Measurements from ENCODE around the gene SCUBE2. TPM values are rescaled to one million over a fixed set of nuclear protein-coding genes. Genes with fewer than 3 reads are reported as not detected.

Gene SCUBE2
- total and polyA plus RNA-seq, 4 donors: 0.14 to 1.4 (median 0.42) TPM; not detected in 1

GRCh38 chr11:9046481-9046880 is 44.9 kb downstream of the SCUBE2 start:
- DNase-seq (ENCODE audit: low spot score): no peak
- TF ChIP-seq NR2F2 (IDR thresholded peaks at IDR 0.05): no peak
- no peak for TF ChIP-seq REST (IDR thresholded peaks at IDR 0.05)
- TF ChIP-seq, protein P1, sequence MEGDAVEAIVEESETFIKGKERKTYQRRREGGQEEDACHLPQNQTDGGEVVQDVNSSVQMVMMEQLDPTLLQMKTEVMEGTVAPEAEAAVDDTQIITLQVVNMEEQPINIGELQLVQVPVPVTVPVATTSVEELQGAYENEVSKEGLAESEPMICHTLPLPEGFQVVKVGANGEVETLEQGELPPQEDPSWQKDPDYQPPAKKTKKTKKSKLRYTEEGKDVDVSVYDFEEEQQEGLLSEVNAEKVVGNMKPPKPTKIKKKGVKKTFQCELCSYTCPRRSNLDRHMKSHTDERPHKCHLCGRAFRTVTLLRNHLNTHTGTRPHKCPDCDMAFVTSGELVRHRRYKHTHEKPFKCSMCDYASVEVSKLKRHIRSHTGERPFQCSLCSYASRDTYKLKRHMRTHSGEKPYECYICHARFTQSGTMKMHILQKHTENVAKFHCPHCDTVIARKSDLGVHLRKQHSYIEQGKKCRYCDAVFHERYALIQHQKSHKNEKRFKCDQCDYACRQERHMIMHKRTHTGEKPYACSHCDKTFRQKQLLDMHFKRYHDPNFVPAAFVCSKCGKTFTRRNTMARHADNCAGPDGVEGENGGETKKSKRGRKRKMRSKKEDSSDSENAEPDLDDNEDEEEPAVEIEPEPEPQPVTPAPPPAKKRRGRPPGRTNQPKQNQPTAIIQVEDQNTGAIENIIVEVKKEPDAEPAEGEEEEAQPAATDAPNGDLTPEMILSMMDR (IDR thresholded peaks at IDR 0.05; ENCODE audit: low read depth, low read length, missing input control): no peak
- TF ChIP-seq RXRA (IDR thresholded peaks at IDR 0.05): no peak
- TF ChIP-seq ZBTB33 (IDR thresholded peaks at IDR 0.05): no peak
- TF ChIP-seq FOXA1 (IDR thresholded peaks at IDR 0.05): no peak
- TF ChIP-seq SP1 (IDR thresholded peaks at IDR 0.05): no peak
- TF ChIP-seq, protein P2, sequence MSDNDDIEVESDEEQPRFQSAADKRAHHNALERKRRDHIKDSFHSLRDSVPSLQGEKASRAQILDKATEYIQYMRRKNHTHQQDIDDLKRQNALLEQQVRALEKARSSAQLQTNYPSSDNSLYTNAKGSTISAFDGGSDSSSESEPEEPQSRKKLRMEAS (IDR thresholded peaks at IDR 0.05): no peak
- TF ChIP-seq FOXA2 (IDR thresholded peaks at IDR 0.05): no peak
- TF ChIP-seq YY1 (IDR thresholded peaks at IDR 0.05): no peak
- no peak for TF ChIP-seq HNF4A (conservative IDR thresholded peaks at IDR 0.05)
- TF ChIP-seq GABPA (IDR thresholded peaks at IDR 0.05 in 1 of 2, conservative IDR thresholded peaks at IDR 0.05 in 1 of 2): no peak
- no peak for TF ChIP-seq HNF4G (IDR thresholded peaks at IDR 0.05)
- no peak for TF ChIP-seq JUND (IDR thresholded peaks at IDR 0.05)
- TF ChIP-seq, protein P3, sequence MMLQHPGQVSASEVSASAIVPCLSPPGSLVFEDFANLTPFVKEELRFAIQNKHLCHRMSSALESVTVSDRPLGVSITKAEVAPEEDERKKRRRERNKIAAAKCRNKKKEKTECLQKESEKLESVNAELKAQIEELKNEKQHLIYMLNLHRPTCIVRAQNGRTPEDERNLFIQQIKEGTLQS (IDR thresholded peaks at IDR 0.05): no peak
- TF ChIP-seq EGR1 (IDR thresholded peaks at IDR 0.05; ENCODE audit: low read depth in 2 of 2): no peak
- no peak overlapping the region for H3K27ac ChIP-seq (ENCODE audit: low read depth in 1 of 2, low read length in 2 of 2)
- 87% methylated on average over 4 of the region's 4 CpGs for WGBS
- H3K4me1 ChIP-seq (ENCODE audit: control insufficient read depth in 4 of 4, insufficient read depth in 4 of 4, low read length in 3 of 4): no peaks in the 10 kb centered on the region
- no peaks in the 10 kb centered on the region for H3K9me3 ChIP-seq (ENCODE audit: control insufficient read depth in 4 of 4, low read length in 3 of 4)
- H3K9ac ChIP-seq (ENCODE audit: low read depth in 1 of 2, low read length in 2 of 2): no peak overlapping the region
- peaks cover 0 to 3% (median 0%) of the 10 kb centered on the region in 4 donors for H3K27me3 ChIP-seq (ENCODE audit: control insufficient read depth in 4 of 4, insufficient read depth in 4 of 4, low read length in 3 of 4)
- H3K4me3 ChIP-seq (ENCODE audit: low read depth in 1 of 3, low read length in 3 of 3): no peak overlapping the region
- no peaks in the 10 kb centered on the region for H3K36me3 ChIP-seq (ENCODE audit: control insufficient read depth in 4 of 4, insufficient read depth in 3 of 4, low read depth in 1 of 4, low read length in 3 of 4)

DNA sequence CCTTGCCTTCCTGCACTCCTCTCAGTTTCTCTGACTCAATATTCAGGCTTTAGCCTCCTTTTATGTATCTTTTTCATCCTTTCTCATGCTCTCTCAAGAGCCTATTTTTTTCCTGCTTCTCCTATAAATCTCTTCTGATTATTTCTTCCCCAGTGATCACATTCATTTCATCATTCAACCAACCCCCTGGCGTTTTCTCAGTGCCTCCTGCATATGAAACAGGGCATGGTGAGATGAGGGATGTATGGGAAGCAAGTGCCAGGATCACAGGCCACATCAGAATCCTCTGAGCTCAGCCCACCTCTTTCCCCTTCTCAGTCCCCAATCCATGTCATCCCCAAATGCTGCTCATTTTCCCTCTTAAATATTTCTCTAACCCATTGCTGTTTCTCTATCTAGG is 48.9 kb downstream of the SCUBE2 start:
- DNase-seq (ENCODE audit: low spot score): no peak
- no peak overlapping the region for H3K27ac ChIP-seq (ENCODE audit: low read depth in 1 of 2, low read length in 2 of 2)
- no peaks in the 10 kb centered on the region for H3K4me1 ChIP-seq (ENCODE audit: control insufficient read depth in 4 of 4, insufficient read depth in 4 of 4, low read length in 3 of 4)
- WGBS: 44% methylated on average over 1 of the region's 1 CpG
- peaks cover 0 to 3% (median 0%) of the 10 kb centered on the region in 4 donors for H3K27me3 ChIP-seq (ENCODE audit: control insufficient read depth in 4 of 4, insufficient read depth in 4 of 4, low read length in 3 of 4)
- H3K9ac ChIP-seq (ENCODE audit: low read depth in 1 of 2, low read length in 2 of 2): no peak overlapping the region
- H3K4me3 ChIP-seq (ENCODE audit: low read depth in 1 of 3, low read length in 3 of 3): no peak overlapping the region
- no peak for TF ChIP-seq JUND (IDR thresholded peaks at IDR 0.05)
- no peak for TF ChIP-seq FOXA2 (IDR thresholded peaks at IDR 0.05)
- TF ChIP-seq, protein P1 (IDR thresholded peaks at IDR 0.05; ENCODE audit: low read depth, low read length, missing input control): no peak
- TF ChIP-seq, protein P3 (IDR thresholded peaks at IDR 0.05): no peak
- TF ChIP-seq HNF4G (IDR thresholded peaks at IDR 0.05): no peak
- no peak for TF ChIP-seq NR2F2 (IDR thresholded peaks at IDR 0.05)
- no peak for TF ChIP-seq FOXA1 (IDR thresholded peaks at IDR 0.05)
- TF ChIP-seq, protein P2 (IDR thresholded peaks at IDR 0.05): no peak
- TF ChIP-seq ZBTB33 (IDR thresholded peaks at IDR 0.05): no peak
- no peak for TF ChIP-seq RXRA (IDR thresholded peaks at IDR 0.05)
- no peak for TF ChIP-seq GABPA (IDR thresholded peaks at IDR 0.05 in 1 of 2, conservative IDR thresholded peaks at IDR 0.05 in 1 of 2)
- TF ChIP-seq EGR1 (IDR thresholded peaks at IDR 0.05; ENCODE audit: low read depth in 2 of 2): no peak
- H3K36me3 ChIP-seq (ENCODE audit: control insufficient read depth in 4 of 4, insufficient read depth in 3 of 4, low read depth in 1 of 4, low read length in 3 of 4): no peaks in the 10 kb centered on the region
- H3K9me3 ChIP-seq (ENCODE audit: control insufficient read depth in 4 of 4, low read length in 3 of 4): peaks cover 1 to 6% (median 3%) of the 10 kb centered on the region in 4 donors
